Measurements from ENCODE around the gene IRF5.

DNA sequence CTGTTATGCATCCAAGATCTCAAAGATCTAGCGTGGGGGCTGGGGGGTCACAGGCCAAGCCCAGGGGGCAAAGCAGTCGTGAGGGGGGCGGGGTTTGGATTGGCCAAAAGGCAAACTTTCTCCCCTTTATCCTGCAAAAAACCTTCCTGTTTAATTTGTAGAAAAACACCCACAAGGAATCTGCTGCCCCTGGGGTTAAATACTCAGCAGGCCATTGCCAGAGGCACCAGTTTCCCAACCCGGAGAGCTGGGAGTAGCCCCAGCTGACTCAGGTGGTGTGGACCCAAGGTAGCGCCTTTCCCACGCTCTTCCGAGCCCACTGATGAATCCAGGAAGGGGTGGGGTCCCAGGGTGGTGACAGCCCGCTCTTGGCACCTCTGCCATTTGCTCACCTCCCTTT, 48.6 kb upstream of the IRF5 start:
- TF ChIP-seq, protein P1, sequence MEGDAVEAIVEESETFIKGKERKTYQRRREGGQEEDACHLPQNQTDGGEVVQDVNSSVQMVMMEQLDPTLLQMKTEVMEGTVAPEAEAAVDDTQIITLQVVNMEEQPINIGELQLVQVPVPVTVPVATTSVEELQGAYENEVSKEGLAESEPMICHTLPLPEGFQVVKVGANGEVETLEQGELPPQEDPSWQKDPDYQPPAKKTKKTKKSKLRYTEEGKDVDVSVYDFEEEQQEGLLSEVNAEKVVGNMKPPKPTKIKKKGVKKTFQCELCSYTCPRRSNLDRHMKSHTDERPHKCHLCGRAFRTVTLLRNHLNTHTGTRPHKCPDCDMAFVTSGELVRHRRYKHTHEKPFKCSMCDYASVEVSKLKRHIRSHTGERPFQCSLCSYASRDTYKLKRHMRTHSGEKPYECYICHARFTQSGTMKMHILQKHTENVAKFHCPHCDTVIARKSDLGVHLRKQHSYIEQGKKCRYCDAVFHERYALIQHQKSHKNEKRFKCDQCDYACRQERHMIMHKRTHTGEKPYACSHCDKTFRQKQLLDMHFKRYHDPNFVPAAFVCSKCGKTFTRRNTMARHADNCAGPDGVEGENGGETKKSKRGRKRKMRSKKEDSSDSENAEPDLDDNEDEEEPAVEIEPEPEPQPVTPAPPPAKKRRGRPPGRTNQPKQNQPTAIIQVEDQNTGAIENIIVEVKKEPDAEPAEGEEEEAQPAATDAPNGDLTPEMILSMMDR (IDR thresholded peaks at IDR 0.05; ENCODE audit: low read depth, low read length, poor library complexity, severe bottlenecking): no peak
- TF ChIP-seq EZH2phosphoT487 (IDR thresholded peaks at IDR 0.05; ENCODE audit: borderline replicate concordance, low read length): no peak
